ENCODE measurements around the gene ZNF48. TPM values are rescaled to one million over a fixed set of nuclear protein-coding genes. Genes with fewer than 3 reads are reported as not detected.

Gene ZNF48
- total RNA-seq, 1 experiment from 2014 or later, result 8.9 TPM

- DNase-seq (no peak), ATAC-seq (no peak)
- Histone ChIP-seq H3K4me2 (ENCODE audit: low read length) (no peak overlapping the region), H3K4me3 (ENCODE audit: low read length) (no peak overlapping the region), H3K36me3 (ENCODE audit: low read depth, low read length) (peaks cover 10% of the 10 kb centered on the region; the same call in 1 of the 2 replicates), H2AFZ (ENCODE audit: low read length) (no peak overlapping the region), H3K4me1 (ENCODE audit: insufficient read depth, low read length) (peaks cover 16% of the 10 kb centered on the region), H3K9me3 (ENCODE audit: low read length) (no peaks in the 10 kb centered on the region), H4K20me1 (ENCODE audit: low read length) (peaks cover 13% of the 10 kb centered on the region), H3K27ac (ENCODE audit: low read length) (no peak overlapping the region), H3K9ac (ENCODE audit: low read length) (no peak overlapping the region), H3K27me3 (ENCODE audit: low read length) (no peaks in the 10 kb centered on the region), H3F3A (ENCODE audit: low read length, unreplicated experiment) (no peaks in the 10 kb centered on the region), H3K79me2 (ENCODE audit: low read length) (peaks cover under 1% of the 10 kb centered on the region; the same call in 1 of the 2 replicates), H3K9me2 (replicated peaks; ENCODE audit: low read length) (no peaks in the 10 kb centered on the region)
- BruUV-seq (replicated peaks), result no TSS peak
- TF ChIP-seq CTCF (conservative IDR thresholded peaks at IDR 0.05; ENCODE audit: low read depth, low read length) (no peak), EZH2phosphoT487 (IDR thresholded peaks at IDR 0.05; ENCODE audit: borderline replicate concordance, low read length) (no peak), EZH2 (IDR thresholded peaks at IDR 0.05; ENCODE audit: low read length, unreplicated experiment) (no peak)
- POLR2A ChIA-PET (ENCODE audit: unreplicated experiment), result no interaction called here
- intact Hi-C loops (cut with micrococcal nuclease), result no loop called here
- CTCF ChIA-PET, result no interaction called here
Observed at GRCh38 chr16:30348113-30348512, 47.1 kb upstream of the ZNF48 start.

GRCh38 chr16:30348929-30349328 is 46.3 kb upstream of the ZNF48 start:
- H3K4me1 ChIP-seq (ENCODE audit: insufficient read depth, low read length), result peaks cover 22% of the 10 kb centered on the region
- no peak overlapping the region for H3K4me3 ChIP-seq (ENCODE audit: low read length)
- DNase-seq (no peak), ATAC-seq (no peak)
- ChIA-PET CTCF (no interaction called here), POLR2A (ENCODE audit: unreplicated experiment) (interaction anchor here (0.6 kb wide), 1 partner anchor 13 kb away, joined by 19 read pairs; no protein-coding TSS in a partner anchor)
- H3K9me2 ChIP-seq (replicated peaks; ENCODE audit: low read length), result no peaks in the 10 kb centered on the region
- H3K36me3 ChIP-seq (ENCODE audit: low read depth, low read length), result peaks cover 10% of the 10 kb centered on the region; the same call in 1 of the 2 replicates
- H3K27ac ChIP-seq (ENCODE audit: low read length), result no peak overlapping the region
- H3K4me2 ChIP-seq (ENCODE audit: low read length), result no peak overlapping the region
- H3K9ac ChIP-seq (ENCODE audit: low read length), result no peak overlapping the region
- no peaks in the 10 kb centered on the region for H3K27me3 ChIP-seq (ENCODE audit: low read length)
- no peaks in the 10 kb centered on the region for H3K9me3 ChIP-seq (ENCODE audit: low read length)
- BruUV-seq (replicated peaks), result no TSS peak
- no peaks in the 10 kb centered on the region for H3F3A ChIP-seq (ENCODE audit: low read length, unreplicated experiment)
- no peak for TF ChIP-seq EZH2 (IDR thresholded peaks at IDR 0.05; ENCODE audit: low read length, unreplicated experiment)
- TF ChIP-seq EZH2phosphoT487 (IDR thresholded peaks at IDR 0.05; ENCODE audit: borderline replicate concordance, low read length), result no peak
- TF ChIP-seq CTCF (conservative IDR thresholded peaks at IDR 0.05; ENCODE audit: low read depth, low read length), result no peak
- H3K79me2 ChIP-seq (ENCODE audit: low read length), result peaks cover 8% of the 10 kb centered on the region
- no peak overlapping the region for H2AFZ ChIP-seq (ENCODE audit: low read length)
- peaks cover 13% of the 10 kb centered on the region for H4K20me1 ChIP-seq (ENCODE audit: low read length)
- intact Hi-C loops (cut with micrococcal nuclease), result no loop called here

- no peak overlapping the region for H3K4me3 ChIP-seq (ENCODE audit: low read length)
- no peaks in the 10 kb centered on the region for H3K9me2 ChIP-seq (replicated peaks; ENCODE audit: low read length)
- DNase-seq, result no peak
- CTCF ChIA-PET, result no interaction called here
- H2AFZ ChIP-seq (ENCODE audit: low read length), result no peak overlapping the region
- TF ChIP-seq EZH2 (IDR thresholded peaks at IDR 0.05; ENCODE audit: low read length, unreplicated experiment) (no peak), EZH2phosphoT487 (IDR thresholded peaks at IDR 0.05; ENCODE audit: borderline replicate concordance, low read length) (no peak), CTCF (conservative IDR thresholded peaks at IDR 0.05; ENCODE audit: low read depth, low read length) (no peak)
- no peak overlapping the region for H3K9ac ChIP-seq (ENCODE audit: low read length)
- H3K27me3 ChIP-seq (ENCODE audit: low read length), result no peaks in the 10 kb centered on the region
- ATAC-seq, result no peak
- H3K79me2 ChIP-seq (ENCODE audit: low read length), result peaks cover 16% of the 10 kb centered on the region
- no peak overlapping the region for H3K4me2 ChIP-seq (ENCODE audit: low read length)
- no peaks in the 10 kb centered on the region for H3F3A ChIP-seq (ENCODE audit: low read length, unreplicated experiment)
- intact Hi-C loops (cut with micrococcal nuclease), result no loop called here
- no peak overlapping the region for H3K27ac ChIP-seq (ENCODE audit: low read length)
- no TSS peak for BruUV-seq (replicated peaks)
- H3K4me1 ChIP-seq (ENCODE audit: insufficient read depth, low read length), result peaks cover 25% of the 10 kb centered on the region
- H3K9me3 ChIP-seq (ENCODE audit: low read length), result no peaks in the 10 kb centered on the region
- H4K20me1 ChIP-seq (ENCODE audit: low read length), result peaks cover 13% of the 10 kb centered on the region
- POLR2A ChIA-PET (ENCODE audit: unreplicated experiment), result no interaction called here
- H3K36me3 ChIP-seq (ENCODE audit: low read depth, low read length), result peaks cover 10% of the 10 kb centered on the region; the same call in 1 of the 2 replicates
Observed at GRCh38 chr16:30349675-30350074, 45.5 kb upstream of the ZNF48 start.
